ENCODE results near the gene ALOX12.

ALOX12 gene

GRCh38 chr17:7002288-7003047 lies 6.6 kb downstream of the ALOX12 start:
- no peak for DNase-seq

GRCh38 chr17:7003745-7004144 lies 7.9 kb downstream of the ALOX12 start:
- DNase-seq, result no peak

- DNase-seq, result no peak
Observed at GRCh38 chr17:7004398-7005253, 8.8 kb downstream of the ALOX12 start.

GRCh38 chr17:7005716-7006115 lies 9.9 kb downstream of the ALOX12 start:
- DNase-seq, result no peak

GRCh38 chr17:7007143-7007542 lies 11.3 kb downstream of the ALOX12 start:
- no peak for DNase-seq

GRCh38 chr17:7010523-7010922 lies 14.7 kb downstream of the ALOX12 start:
- no peak for DNase-seq

GRCh38 chr17:7011415-7011814 lies 15.6 kb downstream of the ALOX12 start:
- DNase-seq, result no peak

GRCh38 chr17:7011942-7012254 lies 16.0 kb downstream of the ALOX12 start:
- no peak for DNase-seq

- peak; percentile 88 for DNase-seq
Observed at GRCh38 chr17:7014261-7014994, 18.6 kb downstream of the ALOX12 start.

GRCh38 chr17:7014995-7015958 lies 19.4 kb downstream of the ALOX12 start:
- DNase-seq, result peak; percentile 32

GRCh38 chr17:7016418-7016817 lies 20.6 kb downstream of the ALOX12 start:
- no peak for DNase-seq

- no peak for DNase-seq
Observed at GRCh38 chr17:7016886-7017826, 21.3 kb downstream of the ALOX12 start.

GRCh38 chr17:7017827-7018200 lies 22.0 kb downstream of the ALOX12 start:
- no peak for DNase-seq

GRCh38 chr17:7018331-7018964 lies 22.6 kb downstream of the ALOX12 start:
- no peak for DNase-seq

- no peak for DNase-seq
Observed at GRCh38 chr17:7019367-7019766, 23.5 kb downstream of the ALOX12 start.

- DNase-seq, result no peak
Observed at GRCh38 chr17:7019839-7020519, 24.1 kb downstream of the ALOX12 start.

GRCh38 chr17:7020894-7021664 lies 25.2 kb downstream of the ALOX12 start:
- no peak for DNase-seq

- peak; percentile 12 for DNase-seq
Observed at GRCh38 chr17:7021993-7022778, 26.3 kb downstream of the ALOX12 start.
